NCI-H2196 treated with DMSO at 0.1 percent for 48 hours (cell line): ENCODE data around the gene CA11.

Experiments used
- DNase-seq: peaks from one replicate; lab custom pipeline; 2025; ENCODE audit not compliant: unreplicated experiment; lab: John Stamatoyannopoulos, UW

The CA11 gene

GRCh38 chr19:48595171-48595570, 50.8 kb downstream of the CA11 start:
- no peak for DNase-seq

- no peak for DNase-seq
These were observed 55.0 kb downstream of the CA11 start for GRCh38 chr19:48591021-48591420.

GRCh38 chr19:48588670-48589401, 57.2 kb downstream of the CA11 start:
- DNase-seq = peak; percentile 70
